Measurements from ENCODE around the gene PET117. TPM values are rescaled to one million over a fixed set of nuclear protein-coding genes. Genes with fewer than 3 reads are reported as not detected.

Gene PET117
- polyA plus RNA-seq, 1 donor from 2014 or later, result 39.0 TPM

- no peak for TF ChIP-seq SMC3 (conservative IDR thresholded peaks at IDR 0.05; ENCODE audit: poor library complexity)
- TF ChIP-seq RAD21 (conservative IDR thresholded peaks at IDR 0.05), result no peak
- TF ChIP-seq POLR2AphosphoS5 (IDR thresholded peaks at IDR 0.05), result no peak
- TF ChIP-seq MXI1 (conservative IDR thresholded peaks at IDR 0.05; ENCODE audit: poor library complexity, severe bottlenecking), result no peak
- no peak for TF ChIP-seq REST (IDR thresholded peaks at IDR 0.05; ENCODE audit: borderline replicate concordance)
- TF ChIP-seq EP300 (conservative IDR thresholded peaks at IDR 0.05; ENCODE audit: poor library complexity, severe bottlenecking), result no peak
- no peak for TF ChIP-seq EZH2 (IDR thresholded peaks at IDR 0.05; ENCODE audit: borderline replicate concordance, insufficient read depth, low read length, poor library complexity, severe bottlenecking)
- no peak for TF ChIP-seq CTCF (IDR thresholded peaks at IDR 0.05; ENCODE audit: poor library complexity, severe bottlenecking)
- TF ChIP-seq TAF1 (IDR thresholded peaks at IDR 0.05; ENCODE audit: low read depth), result no peak
- Histone ChIP-seq H3K4me3 (ENCODE audit: low read length) (no peak overlapping the region), H3K79me2 (replicated peaks; ENCODE audit: insufficient read depth, low read length) (no peaks in the 10 kb centered on the region), H3K9me2 (ENCODE audit: insufficient read depth, low read length) (no peaks in the 10 kb centered on the region), H3K4me2 (ENCODE audit: low read length) (no peak overlapping the region), H2AFZ (ENCODE audit: low read depth, low read length) (no peak overlapping the region), H3K27me3 (ENCODE audit: insufficient read depth, low read depth, low read length) (no peaks in the 10 kb centered on the region), H3K9me3 (ENCODE audit: low read length) (no peaks in the 10 kb centered on the region), H3K27ac (ENCODE audit: low read length) (no peak overlapping the region), H4K20me1 (ENCODE audit: insufficient read depth) (no peaks in the 10 kb centered on the region), H3K9ac (ENCODE audit: low read length) (no peak overlapping the region), H3K36me3 (ENCODE audit: insufficient read depth, low read length) (peaks cover 13% of the 10 kb centered on the region), H3F3A (ENCODE audit: insufficient read depth, low read length, poor library complexity, severe bottlenecking) (no peaks in the 10 kb centered on the region)
Measured at GRCh38 chr20:18164356-18164755, 26.7 kb downstream of the PET117 start.

GRCh38 chr20:18165553-18165952, 27.9 kb downstream of the PET117 start:
- H3K27me3 ChIP-seq (ENCODE audit: insufficient read depth, low read depth, low read length), result no peaks in the 10 kb centered on the region
- no peaks in the 10 kb centered on the region for H3F3A ChIP-seq (ENCODE audit: insufficient read depth, low read length, poor library complexity, severe bottlenecking)
- H3K9me2 ChIP-seq (ENCODE audit: insufficient read depth, low read length), result no peaks in the 10 kb centered on the region
- H3K27ac ChIP-seq (ENCODE audit: low read length), result no peak overlapping the region
- TF ChIP-seq RAD21 (conservative IDR thresholded peaks at IDR 0.05) (no peak), SMC3 (conservative IDR thresholded peaks at IDR 0.05; ENCODE audit: poor library complexity) (no peak), TAF1 (IDR thresholded peaks at IDR 0.05; ENCODE audit: low read depth) (no peak), EP300 (conservative IDR thresholded peaks at IDR 0.05; ENCODE audit: poor library complexity, severe bottlenecking) (no peak)
- no peaks in the 10 kb centered on the region for H3K79me2 ChIP-seq (replicated peaks; ENCODE audit: insufficient read depth, low read length)
- H3K9me3 ChIP-seq (ENCODE audit: low read length), result no peaks in the 10 kb centered on the region
- H3K9ac ChIP-seq (ENCODE audit: low read length), result no peak overlapping the region
- H2AFZ ChIP-seq (ENCODE audit: low read depth, low read length), result no peak overlapping the region
- no peak overlapping the region for H3K4me3 ChIP-seq (ENCODE audit: low read length)
- no peaks in the 10 kb centered on the region for H4K20me1 ChIP-seq (ENCODE audit: insufficient read depth)
- peaks cover 10% of the 10 kb centered on the region for H3K36me3 ChIP-seq (ENCODE audit: insufficient read depth, low read length)
- H3K4me2 ChIP-seq (ENCODE audit: low read length), result no peak overlapping the region
